Duodenal mucosa (tissue), 2 donors: ENCODE data around the gene FAM222B.

Source experiments
- H3K27ac ChIP-seq: one replicate; pipeline ENCODE4 v1.7.0; 2013; ENCODE audit warnings: low read depth, low read length
- H3K27me3 ChIP-seq, 2 donors: one replicate each; pipeline ENCODE4 v1.7.0; 2013; ENCODE audit warnings: low read length in 2 of 2, control low read depth in 1 of 2; ENCODE audit not compliant: insufficient read depth in 2 of 2, control insufficient read depth in 1 of 2
- H3K36me3 ChIP-seq, 2 donors: one replicate each; pipeline ENCODE4 v1.7.0; 2013; ENCODE audit warnings: low read length in 2 of 2, control low read depth in 1 of 2; ENCODE audit not compliant: insufficient read depth in 2 of 2, control insufficient read depth in 1 of 2
- H3K4me1 ChIP-seq, 2 donors: one replicate each; pipeline ENCODE4 v1.7.0; 2013; ENCODE audit warnings: low read length in 2 of 2, control low read depth in 1 of 2; ENCODE audit not compliant: insufficient read depth in 2 of 2, control insufficient read depth in 1 of 2
- H3K4me3 ChIP-seq, 2 donors: one replicate each; pipeline ENCODE4 v1.7.0; 2013; ENCODE audit warnings: low read length in 2 of 2, low read depth in 1 of 2
- H3K9ac ChIP-seq, 2 donors: one replicate each; pipeline ENCODE4 v1.7.0; 2013; ENCODE audit warnings: low read length in 2 of 2, low read depth in 1 of 2
- H3K9me3 ChIP-seq, 2 donors: one replicate each; pipeline ENCODE4 v1.7.0; 2013; ENCODE audit warnings: low read length in 2 of 2, control low read depth in 1 of 2; ENCODE audit not compliant: control insufficient read depth in 1 of 2

FAM222B gene

DNA sequence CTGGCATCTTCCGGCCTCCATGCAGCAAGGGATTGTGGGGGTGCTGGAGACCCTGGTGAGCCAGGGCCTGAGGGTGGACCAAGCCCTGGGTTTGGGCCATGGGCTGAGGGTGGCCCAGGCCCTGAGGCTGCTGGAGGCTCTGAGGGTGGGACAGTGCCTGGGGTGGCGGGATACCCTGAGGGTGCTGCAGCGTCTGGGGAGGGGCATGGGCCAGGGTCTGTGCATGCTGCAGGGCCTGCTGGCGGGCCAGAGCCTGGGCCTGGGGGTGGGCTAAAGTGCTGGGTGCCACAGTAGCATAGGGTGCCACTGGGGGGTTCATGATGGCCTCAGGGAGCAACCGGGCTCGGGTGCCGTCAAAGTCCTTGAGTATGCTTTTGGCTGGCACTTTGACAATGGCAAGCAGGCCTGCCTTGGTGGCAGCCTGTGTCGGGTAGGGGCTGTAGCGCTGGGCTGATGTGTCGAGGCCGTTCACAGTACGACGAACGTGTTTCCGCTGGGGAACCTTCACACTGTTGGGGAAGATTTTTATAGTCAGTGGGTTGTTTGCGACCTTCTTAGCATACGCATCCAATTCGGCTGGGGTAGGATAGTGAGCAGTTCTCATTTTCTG, 83.2 kb downstream of the FAM222B start:
- H3K4me1 ChIP-seq, result peaks cover 8 to 11% of the 10 kb centered on the region in 2 donors
- H3K36me3 ChIP-seq, result peaks cover 24 to 58% of the 10 kb centered on the region in 2 donors
- H3K27ac ChIP-seq, result no peak overlapping the region
- H3K27me3 ChIP-seq, result no peaks in the 10 kb centered on the region
- no peaks in the 10 kb centered on the region for H3K9me3 ChIP-seq
- H3K4me3 ChIP-seq, result no peak overlapping the region
- no peak overlapping the region for H3K9ac ChIP-seq

DNA sequence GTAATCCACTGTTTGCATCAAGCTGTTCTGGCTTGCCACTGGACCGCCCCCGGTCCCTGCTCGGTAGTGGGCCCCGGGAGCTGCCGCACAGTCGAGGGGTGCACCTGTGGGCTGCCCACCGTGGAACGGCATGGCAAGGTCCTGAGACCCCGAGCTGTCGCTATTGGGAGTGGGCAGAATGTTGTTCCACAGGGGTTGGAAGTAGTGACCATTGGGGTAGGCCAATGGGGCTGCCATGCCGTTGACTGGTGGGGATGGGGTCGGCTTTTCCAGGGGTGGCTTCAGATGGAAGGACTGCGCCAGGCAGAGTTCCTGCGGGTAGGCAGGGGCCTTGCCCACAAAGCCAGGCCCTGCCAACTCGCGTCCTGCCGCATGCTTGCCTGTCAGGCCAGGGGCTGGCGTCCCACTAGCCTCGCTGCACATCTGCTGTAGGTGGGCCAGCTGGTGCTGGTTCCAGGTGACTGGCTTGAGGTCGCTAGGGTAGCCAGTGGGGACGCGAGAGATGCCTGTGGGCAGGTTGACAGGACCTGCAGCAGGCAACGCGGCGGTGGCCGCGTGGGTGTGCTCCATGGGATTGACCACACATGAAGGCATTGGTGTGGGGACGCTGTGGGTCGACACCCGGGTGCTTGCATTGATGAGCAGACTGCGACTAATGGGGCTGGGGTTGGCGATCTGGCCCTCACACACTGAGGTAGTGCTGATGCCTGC, 84.0 kb downstream of the FAM222B start:
- H3K4me1 ChIP-seq, result peaks cover 7 to 11% of the 10 kb centered on the region in 2 donors
- H3K4me3 ChIP-seq, result no peak overlapping the region
- no peaks in the 10 kb centered on the region for H3K9me3 ChIP-seq
- no peaks in the 10 kb centered on the region for H3K27me3 ChIP-seq
- no peak overlapping the region for H3K9ac ChIP-seq
- peaks cover 24 to 57% of the 10 kb centered on the region in 2 donors for H3K36me3 ChIP-seq
- H3K27ac ChIP-seq, result no peak overlapping the region

DNA sequence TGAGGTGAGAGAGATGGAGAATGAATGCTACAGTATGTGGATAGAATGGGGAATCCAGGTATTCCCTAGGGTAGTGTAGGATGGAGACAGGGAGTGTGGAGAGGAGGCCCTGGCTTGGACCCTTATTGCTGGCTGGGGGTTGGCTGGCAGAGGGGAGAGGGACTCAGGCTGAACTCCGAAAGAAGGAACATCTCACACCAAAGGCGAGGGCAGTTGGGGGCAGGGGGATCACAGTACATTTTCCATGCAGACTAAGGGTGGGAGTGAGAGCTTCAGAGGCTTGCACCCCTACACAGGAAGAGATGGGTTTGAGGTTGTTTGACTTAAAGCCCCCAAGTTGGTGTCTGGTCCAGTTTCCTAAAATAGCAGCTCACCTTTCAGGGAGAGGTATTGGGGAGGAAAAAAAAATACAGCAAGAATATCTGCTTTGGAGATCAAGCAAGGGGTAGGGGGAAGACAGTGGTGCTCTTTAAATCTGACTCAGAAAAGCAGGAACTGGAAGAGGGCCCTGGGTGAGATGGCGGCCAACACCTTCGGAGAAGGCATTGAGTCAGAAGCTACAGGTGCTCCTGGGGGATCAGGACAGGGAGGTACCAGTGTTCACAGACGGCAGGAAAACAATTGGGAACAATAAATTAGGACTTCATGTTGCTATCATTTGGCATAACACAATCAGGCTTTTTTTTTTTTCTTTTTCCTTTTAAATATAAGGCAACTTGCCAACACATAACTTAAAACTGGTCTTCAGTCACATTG, 86.4 kb downstream of the FAM222B start:
- H3K36me3 ChIP-seq, result peaks cover 24 to 46% of the 10 kb centered on the region in 2 donors
- no peaks in the 10 kb centered on the region for H3K9me3 ChIP-seq
- no peak overlapping the region for H3K4me3 ChIP-seq
- no peaks in the 10 kb centered on the region for H3K27me3 ChIP-seq
- peaks cover 0 to 2% of the 10 kb centered on the region in 2 donors for H3K4me1 ChIP-seq
- no peak overlapping the region for H3K27ac ChIP-seq
- H3K9ac ChIP-seq, result no peak overlapping the region

DNA sequence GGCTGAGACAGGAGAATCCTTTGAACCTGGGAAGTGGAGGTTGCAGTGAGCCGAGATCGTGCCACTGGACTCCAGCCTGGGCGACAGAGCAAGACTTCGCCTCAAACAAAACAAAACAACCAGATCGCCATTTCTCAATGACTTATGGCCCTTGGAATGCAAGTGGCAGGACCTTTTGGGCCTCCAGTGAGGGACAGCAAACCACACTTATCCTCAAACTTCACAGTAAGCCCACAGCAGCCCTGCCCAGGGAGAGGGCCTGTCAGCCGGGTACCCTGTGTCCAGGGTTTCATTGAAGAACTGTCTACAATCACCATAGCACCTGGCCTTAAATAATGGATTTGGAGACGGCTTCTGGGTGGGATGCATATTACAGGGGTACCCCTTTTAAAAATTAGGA, 87.1 kb downstream of the FAM222B start:
- Histone ChIP-seq H3K27ac (no peak overlapping the region), H3K9me3 (no peaks in the 10 kb centered on the region), H3K4me3 (no peak overlapping the region), H3K9ac (no peak overlapping the region), H3K36me3 (peaks cover 24 to 50% of the 10 kb centered on the region in 2 donors), H3K4me1 (peaks cover 1 to 2% of the 10 kb centered on the region in 2 donors), H3K27me3 (no peaks in the 10 kb centered on the region)

DNA sequence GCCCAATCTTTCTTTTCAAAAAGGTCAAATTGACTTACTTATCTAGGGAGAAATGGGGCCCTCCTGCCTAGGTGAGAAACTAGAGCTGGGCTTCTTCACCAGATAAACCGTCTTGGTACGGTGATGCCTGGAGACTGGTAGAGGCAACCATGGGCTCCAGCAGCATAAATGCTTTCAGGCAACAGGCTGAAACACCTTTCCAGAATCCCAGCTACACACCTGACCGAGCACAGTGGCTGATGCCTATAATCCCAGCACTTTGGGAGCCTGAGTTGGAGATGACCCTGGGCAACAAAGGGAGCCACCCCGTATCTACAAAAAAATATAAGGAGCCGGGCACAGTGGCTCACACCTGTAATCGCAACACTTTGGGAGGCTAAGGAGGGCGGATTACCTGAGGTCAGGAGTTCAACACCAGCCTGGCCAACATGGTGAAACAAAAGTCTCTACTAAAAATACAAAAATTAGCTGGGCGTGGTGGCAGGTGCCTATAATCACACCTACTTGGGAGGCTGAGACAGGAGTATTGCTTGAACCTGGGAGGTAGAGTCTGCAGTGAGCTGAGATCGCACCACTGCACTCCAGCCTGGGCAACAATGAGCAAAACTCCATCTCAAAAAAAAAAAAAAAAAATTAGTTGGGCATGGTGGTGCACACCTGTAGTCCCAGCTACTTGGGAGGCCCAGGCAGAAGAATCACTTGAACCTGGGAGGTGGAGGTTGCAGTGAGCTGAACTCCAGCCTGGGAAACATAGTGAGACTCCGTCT, 90.8 kb downstream of the FAM222B start:
- Histone ChIP-seq H3K27ac (no peak overlapping the region), H3K9ac (no peak overlapping the region), H3K4me3 (no peak overlapping the region), H3K4me1 (peaks cover 26 to 37% of the 10 kb centered on the region in 2 donors), H3K9me3 (no peaks in the 10 kb centered on the region), H3K27me3 (no peaks in the 10 kb centered on the region), H3K36me3 (peaks cover 20 to 45% of the 10 kb centered on the region in 2 donors)

DNA sequence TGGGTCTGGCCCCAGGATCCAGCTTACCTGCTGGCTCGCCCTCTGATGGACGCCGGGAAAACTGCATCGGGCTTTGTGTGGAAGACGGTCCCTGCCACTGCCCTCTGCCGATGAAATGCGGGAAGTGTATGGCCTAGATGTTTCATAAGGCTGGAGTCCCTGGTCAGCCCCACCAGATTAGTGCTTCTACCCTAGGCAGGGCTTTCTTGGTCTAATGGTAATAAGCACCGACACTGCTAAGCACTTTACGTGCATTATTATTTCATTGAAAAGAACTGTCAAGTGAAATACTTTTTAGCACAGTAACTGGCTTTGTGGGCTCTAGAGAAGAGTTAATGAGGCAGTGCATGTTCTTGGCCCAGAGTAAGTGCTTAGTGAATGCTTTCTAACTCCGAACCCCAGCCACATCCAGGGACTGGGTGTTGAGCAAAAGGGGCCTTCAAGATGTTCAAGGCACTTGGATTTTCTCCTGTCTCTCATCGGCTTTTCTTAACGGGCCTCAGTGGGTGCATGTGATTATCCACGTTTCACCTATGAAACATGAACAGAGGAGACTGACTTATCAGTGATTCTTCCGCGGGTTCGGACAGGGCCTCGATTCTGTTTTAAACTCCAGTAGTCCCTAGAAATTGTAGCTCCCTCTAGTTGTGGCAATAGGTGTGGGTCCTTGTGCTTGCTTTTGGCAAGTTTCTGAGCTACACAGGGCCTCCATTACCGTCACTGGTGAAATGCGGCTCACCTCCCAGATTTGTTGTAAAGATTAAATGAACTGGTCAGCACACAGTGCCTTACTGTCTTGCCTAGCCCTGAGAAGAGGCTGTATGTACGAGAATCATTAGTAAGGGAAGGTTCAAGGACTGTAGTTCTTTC, 92.2 kb downstream of the FAM222B start:
- peaks cover 40 to 49% of the 10 kb centered on the region in 2 donors for H3K4me1 ChIP-seq
- no peak overlapping the region for H3K27ac ChIP-seq
- H3K9me3 ChIP-seq, result no peaks in the 10 kb centered on the region
- H3K9ac ChIP-seq, result no peak overlapping the region
- H3K36me3 ChIP-seq, result peaks cover 20 to 38% of the 10 kb centered on the region in 2 donors
- H3K27me3 ChIP-seq, result no peaks in the 10 kb centered on the region
- no peak overlapping the region for H3K4me3 ChIP-seq

DNA sequence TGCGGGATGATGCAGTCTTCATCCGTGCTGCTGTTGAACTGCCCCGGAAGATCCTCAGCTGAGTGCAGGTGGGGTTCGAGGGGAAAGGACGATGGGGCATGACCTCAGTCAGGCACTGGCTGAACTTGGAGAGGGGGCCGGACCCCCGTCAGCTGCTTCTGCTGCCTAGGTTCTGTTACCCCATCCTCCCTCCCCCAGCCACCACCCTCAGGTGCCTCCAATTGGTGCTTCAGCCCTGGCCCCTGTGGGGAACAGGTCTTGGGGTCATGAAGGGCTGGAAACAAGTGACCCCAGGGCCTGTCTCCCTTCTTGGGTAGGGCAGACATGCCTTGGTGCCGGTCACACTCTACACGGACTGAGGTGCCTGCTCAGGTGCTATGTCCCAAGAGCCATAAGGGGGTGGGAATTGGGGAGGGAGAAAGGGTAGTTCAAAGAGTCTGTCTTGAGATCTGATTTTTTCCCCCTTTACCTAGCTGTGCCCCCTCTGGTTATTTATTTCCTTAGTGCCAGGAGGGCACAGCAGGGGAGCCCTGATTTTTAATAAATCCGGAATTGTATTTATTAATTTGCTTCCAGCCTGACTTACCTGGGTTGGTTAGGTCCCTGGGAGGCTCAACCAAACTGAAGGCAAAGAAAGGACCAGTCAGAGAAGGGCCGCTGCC, 92.9 kb downstream of the FAM222B start:
- Histone ChIP-seq H3K9ac (peak overlapping the region in 1 of 2 donors; percentile 51), H3K27ac (no peak overlapping the region), H3K4me3 (no peak overlapping the region), H3K4me1 (peaks cover 41 to 55% of the 10 kb centered on the region in 2 donors), H3K36me3 (peaks cover 20 to 38% of the 10 kb centered on the region in 2 donors), H3K27me3 (no peaks in the 10 kb centered on the region), H3K9me3 (no peaks in the 10 kb centered on the region)

DNA sequence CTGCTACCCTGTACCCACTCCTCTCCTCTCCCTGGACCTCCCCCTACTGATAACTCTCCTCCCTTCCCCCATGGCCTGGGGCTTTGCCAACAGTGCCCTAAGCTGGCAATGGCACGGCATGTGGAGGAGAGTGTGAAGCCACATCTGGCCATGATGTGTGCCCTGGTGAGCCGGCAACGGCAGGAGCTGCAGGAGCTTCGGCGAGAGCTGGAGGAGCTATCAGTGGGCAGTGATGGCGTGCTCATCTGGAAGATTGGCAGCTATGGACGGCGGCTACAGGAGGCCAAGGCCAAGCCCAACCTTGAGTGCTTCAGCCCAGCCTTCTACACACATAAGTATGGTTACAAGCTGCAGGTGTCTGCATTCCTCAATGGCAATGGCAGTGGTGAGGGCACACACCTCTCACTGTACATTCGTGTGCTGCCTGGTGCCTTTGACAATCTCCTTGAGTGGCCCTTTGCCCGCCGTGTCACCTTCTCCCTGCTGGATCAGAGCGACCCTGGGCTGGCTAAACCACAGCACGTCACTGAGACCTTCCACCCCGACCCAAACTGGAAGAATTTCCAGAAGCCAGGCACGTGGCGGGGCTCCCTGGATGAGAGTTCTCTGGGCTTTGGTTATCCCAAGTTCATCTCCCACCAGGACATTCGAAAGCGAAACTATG, 93.6 kb downstream of the FAM222B start:
- Histone ChIP-seq H3K4me1 (peaks cover 44 to 55% of the 10 kb centered on the region in 2 donors), H3K4me3 (no peak overlapping the region), H3K36me3 (peaks cover 20 to 38% of the 10 kb centered on the region in 2 donors), H3K9ac (peak overlapping the region in 1 of 2 donors; percentile 8), H3K9me3 (no peaks in the 10 kb centered on the region), H3K27ac (peak overlapping the region; percentile 46), H3K27me3 (no peaks in the 10 kb centered on the region)
